Activated naive CD8-positive, alpha-beta T cell treated with anti-CD3 and anti-CD28 coated beads for 36 hours (primary cell): Measurements from ENCODE around the gene LIN52. TPM values are rescaled to one million over a fixed set of nuclear protein-coding genes. Genes with fewer than 3 reads are reported as not detected.

Source experiments
- DNase-seq: peaks from one replicate; pipeline ENCODE4 v3.0.0; 2021
- H3K27ac Mint-ChIP-seq: one replicate; pipeline ENCODE4 v1.8.0; 2022; ENCODE audit warnings: mild to moderate bottlenecking, moderate library complexity, mixed read lengths
- H3K27me3 Mint-ChIP-seq: one replicate; pipeline ENCODE4 v1.8.0; 2022; ENCODE audit warnings: mild to moderate bottlenecking, mixed read lengths
- H3K36me3 Mint-ChIP-seq: one replicate; pipeline ENCODE4 v1.8.0; 2021; ENCODE audit warnings: mild to moderate bottlenecking, mixed read lengths
- H3K4me1 Mint-ChIP-seq: one replicate; pipeline ENCODE4 v1.8.0; 2021; ENCODE audit warnings: mixed read lengths
- H3K4me3 Mint-ChIP-seq: one replicate; pipeline ENCODE4 v1.8.0; 2022; ENCODE audit warnings: mild to moderate bottlenecking, moderate library complexity, mixed read lengths
- H3K9me3 Mint-ChIP-seq: one replicate; pipeline ENCODE4 v1.8.0; 2022; ENCODE audit warnings: mixed read lengths
- total RNA-seq, 2 experiments: library from RNA; stranded (reverse); gene quantifications; one replicate each; pipeline ENCODE4 v1.2.3, GENCODE V29; 2021

LIN52 gene
- total RNA-seq, 2 experiments from 2014 or later = 11.1 to 12.4 TPM

GRCh38 chr14:74220991-74221390, 136.2 kb downstream of the LIN52 start:
- Mint-ChIP-seq H3K27me3 (peaks cover 21% of the 10 kb centered on the region), H3K4me3 (no peak overlapping the region), H3K9me3 (no peaks in the 10 kb centered on the region), H3K4me1 (peaks cover 3% of the 10 kb centered on the region), H3K27ac (no peak overlapping the region), H3K36me3 (no peaks in the 10 kb centered on the region)
- DNase-seq = no peak

GRCh38 chr14:74221741-74222140, 137.0 kb downstream of the LIN52 start:
- no peak overlapping the region for H3K27ac Mint-ChIP-seq
- peaks cover 19% of the 10 kb centered on the region for H3K27me3 Mint-ChIP-seq
- H3K36me3 Mint-ChIP-seq = no peaks in the 10 kb centered on the region
- DNase-seq = no peak
- H3K4me1 Mint-ChIP-seq = peaks cover 3% of the 10 kb centered on the region
- no peak overlapping the region for H3K4me3 Mint-ChIP-seq
- no peaks in the 10 kb centered on the region for H3K9me3 Mint-ChIP-seq

GRCh38 chr14:74223016-74223415, 138.3 kb downstream of the LIN52 start:
- Mint-ChIP-seq H3K9me3 (no peaks in the 10 kb centered on the region), H3K27me3 (peaks cover 15% of the 10 kb centered on the region), H3K27ac (no peak overlapping the region), H3K4me3 (no peak overlapping the region), H3K4me1 (peaks cover under 1% of the 10 kb centered on the region), H3K36me3 (no peaks in the 10 kb centered on the region)
- no peak for DNase-seq

GRCh38 chr14:74231784-74232183, 147.0 kb downstream of the LIN52 start:
- Mint-ChIP-seq H3K9me3 (peaks cover 6% of the 10 kb centered on the region), H3K36me3 (no peaks in the 10 kb centered on the region), H3K4me1 (no peaks in the 10 kb centered on the region), H3K27ac (no peak overlapping the region), H3K4me3 (no peak overlapping the region), H3K27me3 (peaks cover 35% of the 10 kb centered on the region)
- DNase-seq = no peak

GRCh38 chr14:74235017-74235416, 150.3 kb downstream of the LIN52 start:
- H3K9me3 Mint-ChIP-seq = peaks cover 6% of the 10 kb centered on the region
- H3K27ac Mint-ChIP-seq = no peak overlapping the region
- no peak overlapping the region for H3K4me3 Mint-ChIP-seq
- no peaks in the 10 kb centered on the region for H3K36me3 Mint-ChIP-seq
- no peaks in the 10 kb centered on the region for H3K4me1 Mint-ChIP-seq
- DNase-seq = no peak
- peaks cover 52% of the 10 kb centered on the region for H3K27me3 Mint-ChIP-seq

- Mint-ChIP-seq H3K27me3 (peaks cover 72% of the 10 kb centered on the region), H3K27ac (no peak overlapping the region), H3K9me3 (peaks cover under 1% of the 10 kb centered on the region), H3K4me3 (no peak overlapping the region), H3K4me1 (peaks cover 9% of the 10 kb centered on the region), H3K36me3 (no peaks in the 10 kb centered on the region)
- no peak for DNase-seq
Measured at GRCh38 chr14:74237441-74237840, 152.7 kb downstream of the LIN52 start.

- DNase-seq = no peak
- H3K9me3 Mint-ChIP-seq = no peaks in the 10 kb centered on the region
- H3K27me3 Mint-ChIP-seq = peaks cover 77% of the 10 kb centered on the region
- H3K36me3 Mint-ChIP-seq = no peaks in the 10 kb centered on the region
- H3K4me3 Mint-ChIP-seq = peak within 1 kb of the TSS; percentile 26
- H3K27ac Mint-ChIP-seq = no peak within 1 kb of the TSS
- H3K4me1 Mint-ChIP-seq = peaks cover 9% of the 10 kb centered on the region
Measured at GRCh38 chr14:74238974-74239847, 154.5 kb downstream of the LIN52 start, which contains the start of gene VSX2. VSX2 (plus strand) TSS chr14:74239449; CDS start chr14:74239562, 113 bp downstream.

- H3K4me1 Mint-ChIP-seq = peaks cover 9% of the 10 kb centered on the region
- no peaks in the 10 kb centered on the region for H3K9me3 Mint-ChIP-seq
- DNase-seq = no peak
- H3K4me3 Mint-ChIP-seq = peak overlapping the region; percentile 40
- no peak overlapping the region for H3K27ac Mint-ChIP-seq
- peaks cover 85% of the 10 kb centered on the region for H3K27me3 Mint-ChIP-seq
- no peaks in the 10 kb centered on the region for H3K36me3 Mint-ChIP-seq
Measured at GRCh38 chr14:74239848-74240793, 155.4 kb downstream of the LIN52 start.

- peaks cover 94% of the 10 kb centered on the region for H3K27me3 Mint-ChIP-seq
- H3K36me3 Mint-ChIP-seq = no peaks in the 10 kb centered on the region
- no peaks in the 10 kb centered on the region for H3K9me3 Mint-ChIP-seq
- peaks cover 9% of the 10 kb centered on the region for H3K4me1 Mint-ChIP-seq
- H3K27ac Mint-ChIP-seq = no peak overlapping the region
- no peak for DNase-seq
- peak overlapping the region; percentile 40 for H3K4me3 Mint-ChIP-seq
Measured at GRCh38 chr14:74240794-74241651, 156.3 kb downstream of the LIN52 start.

- peak overlapping the region; percentile 29 for H3K4me3 Mint-ChIP-seq
- no peak overlapping the region for H3K27ac Mint-ChIP-seq
- H3K36me3 Mint-ChIP-seq = no peaks in the 10 kb centered on the region
- no peak for DNase-seq
- H3K27me3 Mint-ChIP-seq = peaks cover 94% of the 10 kb centered on the region
- peaks cover 9% of the 10 kb centered on the region for H3K4me1 Mint-ChIP-seq
- no peaks in the 10 kb centered on the region for H3K9me3 Mint-ChIP-seq
Measured at GRCh38 chr14:74241652-74242017, 156.9 kb downstream of the LIN52 start.

GRCh38 chr14:74242021-74242779, 157.4 kb downstream of the LIN52 start:
- Mint-ChIP-seq H3K9me3 (no peaks in the 10 kb centered on the region), H3K4me1 (peaks cover 9% of the 10 kb centered on the region), H3K27me3 (peaks cover 96% of the 10 kb centered on the region), H3K4me3 (no peak overlapping the region), H3K36me3 (no peaks in the 10 kb centered on the region), H3K27ac (no peak overlapping the region)
- DNase-seq = no peak

- Mint-ChIP-seq H3K4me1 (peaks cover 9% of the 10 kb centered on the region), H3K36me3 (no peaks in the 10 kb centered on the region), H3K9me3 (no peaks in the 10 kb centered on the region), H3K27me3 (peaks cover 92% of the 10 kb centered on the region), H3K27ac (no peak overlapping the region), H3K4me3 (no peak overlapping the region)
- DNase-seq = no peak
Measured at GRCh38 chr14:74242780-74243042, 158.0 kb downstream of the LIN52 start.

- Mint-ChIP-seq H3K27ac (no peak overlapping the region), H3K9me3 (no peaks in the 10 kb centered on the region)
Measured at GRCh38 chr14:74243051-74243450, 158.3 kb downstream of the LIN52 start.

GRCh38 chr14:74244115-74244514, 159.4 kb downstream of the LIN52 start:
- Mint-ChIP-seq H3K4me3 (no peak overlapping the region), H3K27ac (no peak overlapping the region), H3K4me1 (peaks cover 9% of the 10 kb centered on the region), H3K27me3 (peaks cover 86% of the 10 kb centered on the region), H3K9me3 (no peaks in the 10 kb centered on the region), H3K36me3 (no peaks in the 10 kb centered on the region)
- no peak for DNase-seq

More at GRCh38 chr14:74243051-74243450, 158.3 kb downstream of the LIN52 start:
- Mint-ChIP-seq H3K36me3 (no peaks in the 10 kb centered on the region), H3K4me3 (no peak overlapping the region), H3K4me1 (peaks cover 9% of the 10 kb centered on the region), H3K27me3 (peaks cover 89% of the 10 kb centered on the region)
- DNase-seq = no peak
